ENCODE data around the gene UTY. TPM values are rescaled to one million over a fixed set of nuclear protein-coding genes. Genes with fewer than 3 reads are reported as not detected.

Gene UTY
- total RNA-seq, 2 experiments from 2014 or later, result 21.4 to 21.9 TPM

DNA sequence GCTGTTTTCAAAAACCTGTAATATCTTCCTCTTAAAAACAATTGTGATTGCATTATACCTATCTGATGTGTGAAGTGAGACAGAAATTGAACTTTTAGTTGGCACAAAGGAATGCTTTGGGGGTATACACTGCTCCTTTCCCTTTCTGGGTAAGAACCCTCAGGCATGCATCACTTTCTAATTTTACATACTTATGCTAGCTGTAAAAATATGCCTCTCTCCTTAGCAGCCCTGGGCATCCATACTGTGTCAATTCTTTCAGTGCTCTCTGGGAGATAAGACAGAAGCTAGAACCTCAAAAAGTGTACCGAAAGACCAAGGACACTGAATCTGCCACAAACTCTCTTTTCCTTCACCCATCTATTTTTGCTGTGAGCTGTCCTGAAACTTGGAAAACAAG lies 246.7 kb downstream of the UTY start:
- TF ChIP-seq, protein P1, sequence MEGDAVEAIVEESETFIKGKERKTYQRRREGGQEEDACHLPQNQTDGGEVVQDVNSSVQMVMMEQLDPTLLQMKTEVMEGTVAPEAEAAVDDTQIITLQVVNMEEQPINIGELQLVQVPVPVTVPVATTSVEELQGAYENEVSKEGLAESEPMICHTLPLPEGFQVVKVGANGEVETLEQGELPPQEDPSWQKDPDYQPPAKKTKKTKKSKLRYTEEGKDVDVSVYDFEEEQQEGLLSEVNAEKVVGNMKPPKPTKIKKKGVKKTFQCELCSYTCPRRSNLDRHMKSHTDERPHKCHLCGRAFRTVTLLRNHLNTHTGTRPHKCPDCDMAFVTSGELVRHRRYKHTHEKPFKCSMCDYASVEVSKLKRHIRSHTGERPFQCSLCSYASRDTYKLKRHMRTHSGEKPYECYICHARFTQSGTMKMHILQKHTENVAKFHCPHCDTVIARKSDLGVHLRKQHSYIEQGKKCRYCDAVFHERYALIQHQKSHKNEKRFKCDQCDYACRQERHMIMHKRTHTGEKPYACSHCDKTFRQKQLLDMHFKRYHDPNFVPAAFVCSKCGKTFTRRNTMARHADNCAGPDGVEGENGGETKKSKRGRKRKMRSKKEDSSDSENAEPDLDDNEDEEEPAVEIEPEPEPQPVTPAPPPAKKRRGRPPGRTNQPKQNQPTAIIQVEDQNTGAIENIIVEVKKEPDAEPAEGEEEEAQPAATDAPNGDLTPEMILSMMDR (IDR thresholded peaks at IDR 0.05), result no peak
- H3K27ac Mint-ChIP-seq, result no peak overlapping the region
- peaks cover 13% of the 10 kb centered on the region for H3K9me3 Mint-ChIP-seq
- H3K27me3 Mint-ChIP-seq, result no peaks in the 10 kb centered on the region
- ChIA-PET POLR2A (no interaction called here), CTCF (no interaction called here)
- peaks cover 2% of the 10 kb centered on the region for H3K4me1 Mint-ChIP-seq (ENCODE audit: low read depth)
- intact Hi-C loops (cut with micrococcal nuclease), result no loop called here
- peaks cover 30% of the 10 kb centered on the region for H3K36me3 Mint-ChIP-seq (ENCODE audit: low read depth)
- ATAC-seq (no peak), DNase-seq (no peak)
- no peak overlapping the region for H3K4me3 Mint-ChIP-seq

DNA sequence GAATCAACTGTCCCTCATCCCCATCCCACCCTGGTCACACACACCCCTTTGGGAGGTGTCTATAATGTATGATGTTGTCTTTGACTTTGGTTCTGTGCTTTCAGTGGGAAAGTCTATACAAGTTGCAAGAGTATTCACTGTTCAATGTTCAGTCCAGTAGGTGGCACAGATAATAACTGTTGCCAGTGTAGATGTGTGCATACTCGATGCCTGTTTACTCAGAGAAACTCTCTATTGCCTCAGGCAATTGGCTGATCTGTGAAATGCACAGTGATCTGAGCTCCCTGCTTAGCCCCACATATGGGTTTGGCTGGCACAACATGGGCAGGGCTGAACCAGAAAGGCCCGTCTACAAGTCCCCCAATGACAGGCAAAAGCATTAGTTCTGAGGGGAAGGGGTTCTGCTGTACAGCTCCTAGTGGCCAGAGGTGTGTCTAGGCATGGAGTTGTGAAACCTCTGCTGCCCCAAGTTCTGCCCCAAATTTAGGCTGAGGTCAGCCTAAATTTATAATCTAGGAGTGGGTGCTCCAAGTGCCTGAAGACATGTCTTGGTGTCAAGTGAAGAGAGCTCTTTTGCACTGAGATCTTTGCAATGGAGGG lies 252.4 kb downstream of the UTY start:
- H3K4me1 Mint-ChIP-seq (ENCODE audit: low read depth), result peaks cover 2% of the 10 kb centered on the region
- H3K9me3 Mint-ChIP-seq, result peaks cover 7% of the 10 kb centered on the region
- intact Hi-C loops (cut with micrococcal nuclease), result no loop called here
- no peak overlapping the region for H3K4me3 Mint-ChIP-seq
- TF ChIP-seq, protein P1 (IDR thresholded peaks at IDR 0.05), result no peak
- DNase-seq (no peak), ATAC-seq (no peak)
- ChIA-PET POLR2A (no interaction called here), CTCF (no interaction called here)
- no peaks in the 10 kb centered on the region for H3K27me3 Mint-ChIP-seq
- H3K27ac Mint-ChIP-seq, result no peak overlapping the region
- H3K36me3 Mint-ChIP-seq (ENCODE audit: low read depth), result no peaks in the 10 kb centered on the region

DNA sequence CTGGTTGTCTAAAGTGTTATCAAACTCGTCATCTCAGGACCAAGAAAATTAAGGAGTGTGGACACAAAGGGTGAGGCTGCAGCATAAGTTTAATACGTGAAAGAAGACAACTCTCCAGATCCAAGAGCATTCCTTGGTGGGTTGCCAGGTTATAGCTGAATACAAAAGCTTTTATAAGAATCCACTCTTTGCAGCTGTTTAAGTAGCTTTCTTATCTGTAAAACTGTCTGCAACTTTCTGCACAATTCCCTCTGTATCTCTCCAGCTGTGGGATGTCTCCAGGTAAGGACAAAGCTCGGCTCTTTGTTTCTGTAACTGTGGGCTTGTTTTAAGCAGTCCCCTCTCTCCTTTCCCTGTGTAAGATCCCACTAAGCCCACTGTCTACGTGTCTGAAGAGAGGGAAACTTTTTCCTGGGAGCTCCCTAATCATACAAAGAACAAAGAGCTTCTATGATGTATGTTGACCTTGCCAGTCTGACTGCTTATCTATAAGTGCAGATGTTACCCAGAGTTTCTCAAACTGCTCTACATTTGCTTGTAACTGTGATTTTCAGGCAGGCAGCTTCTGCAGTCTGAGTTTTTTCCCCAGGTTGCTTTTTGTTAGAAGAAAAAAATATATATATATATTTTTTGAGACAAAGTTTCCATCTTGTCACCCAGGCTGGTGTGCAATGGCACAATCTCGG lies 268.7 kb downstream of the UTY start:
- TF ChIP-seq, protein P1 (IDR thresholded peaks at IDR 0.05), result no peak
- ChIA-PET POLR2A (no interaction called here), CTCF (no interaction called here)
- H3K9me3 Mint-ChIP-seq, result no peaks in the 10 kb centered on the region
- H3K36me3 Mint-ChIP-seq (ENCODE audit: low read depth), result no peaks in the 10 kb centered on the region
- H3K27me3 Mint-ChIP-seq, result no peaks in the 10 kb centered on the region
- DNase-seq (no peak), ATAC-seq (no peak)
- intact Hi-C loops (cut with micrococcal nuclease), result no loop called here
- no peak overlapping the region for H3K27ac Mint-ChIP-seq
- H3K4me3 Mint-ChIP-seq, result no peak overlapping the region
- no peaks in the 10 kb centered on the region for H3K4me1 Mint-ChIP-seq (ENCODE audit: low read depth)

DNA sequence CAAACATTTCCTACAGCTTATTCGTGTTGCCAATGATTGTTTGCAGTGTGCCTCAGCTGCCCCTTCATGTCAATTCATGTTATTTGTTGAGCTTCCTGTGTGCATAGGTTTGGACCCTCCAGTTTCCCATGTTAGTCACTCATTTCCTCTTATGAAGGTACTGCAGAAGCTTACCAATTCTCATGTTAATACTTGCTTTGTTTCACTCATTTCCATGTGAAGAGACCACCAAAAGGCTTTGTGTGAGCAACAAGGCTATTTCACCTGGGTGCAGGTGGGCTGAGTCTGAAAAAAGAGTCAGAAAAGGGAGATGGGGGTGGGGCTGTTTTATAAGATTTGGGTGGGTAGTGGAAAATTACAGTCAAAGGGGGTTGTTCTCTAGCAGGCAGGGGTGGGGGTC lies 274.6 kb downstream of the UTY start:
- POLR2A ChIA-PET, result no interaction called here
- CTCF ChIA-PET, result no interaction called here
- DNase-seq, result no peak
- Mint-ChIP-seq H3K9me3 (no peaks in the 10 kb centered on the region), H3K36me3 (ENCODE audit: low read depth) (no peaks in the 10 kb centered on the region), H3K27ac (no peak overlapping the region), H3K4me3 (no peak overlapping the region), H3K4me1 (ENCODE audit: low read depth) (no peaks in the 10 kb centered on the region), H3K27me3 (no peaks in the 10 kb centered on the region)
- ATAC-seq, result no peak
- intact Hi-C loops (cut with micrococcal nuclease), result no loop called here
- TF ChIP-seq, protein P1 (IDR thresholded peaks at IDR 0.05), result no peak

Other genes with a start within 250 kb of the UTY start
- gene TMSB4Y, start 223.9 kb upstream of the UTY start, total RNA-seq, result 1 to 10 TPM; 1.4 to 1.6 TPM

Measured in activated CD8-positive, alpha-beta T cell treated with anti-CD3 and anti-CD28 coated beads for 36 hours (primary cell).